Uterus (tissue), 2 donors: Measurements from ENCODE around the gene PPME1.

Experiments used
- CTCF ChIP-seq, 4 experiments: fragments of 200-600 bp in 2 of 4; fragments of 450-650 bp in 2 of 4; sonication (generic) in 2 of 4; IDR thresholded peaks; one replicate each; pipeline ENCODE4 v1.5.1; 2016 to 2019; ENCODE audit warnings: antibody characterized with exemption in 4 of 4, mild to moderate bottlenecking in 2 of 4, moderate library complexity in 1 of 4
- POLR2A ChIP-seq, 2 donors: fragments of 450-650 bp; IDR thresholded peaks; one replicate each; pipeline ENCODE4 v1.6.1; 2016; ENCODE audit warnings: antibody characterized with exemption in 2 of 2, mild to moderate bottlenecking in 1 of 2, moderate library complexity in 1 of 2

GRCh38 chr11:74123008-74123448, 48.1 kb upstream of the PPME1 start:
- no peak for TF ChIP-seq CTCF (IDR thresholded peaks at IDR 0.05)
- no peak for TF ChIP-seq POLR2A (IDR thresholded peaks at IDR 0.05)
